Osteoblast (primary cell): ENCODE results near the gene TUBB2A. TPM values are rescaled to one million over a fixed set of nuclear protein-coding genes. Genes with fewer than 3 reads are reported as not detected.
A peak's percentile ranks its signal among the peaks of the same experiment; 100 is the strongest.

Experiments used
- DNase-seq: peaks from one replicate; pipeline ENCODE4 v3.0.0; 2011; ENCODE audit warnings: low spot score, mixed read lengths; ENCODE audit not compliant: insufficient read length; ENCODE audit errors: missing footprints
- H2AFZ ChIP-seq: 2 replicates; pipeline ENCODE4 v1.6.0; 2011; ENCODE audit warnings: mild to moderate bottlenecking, low read length
- H3K27ac ChIP-seq: 2 replicates; pipeline ENCODE4 v1.5.1; 2011; ENCODE audit warnings: mild to moderate bottlenecking, low read depth, low read length, moderate library complexity
- H3K27me3 ChIP-seq: 2 replicates; pipeline ENCODE4 v1.6.0; 2012; ENCODE audit warnings: mild to moderate bottlenecking, control low read depth, inconsistent platforms, low read length, moderate library complexity; ENCODE audit not compliant: insufficient read depth
- H3K36me3 ChIP-seq: 2 replicates; pipeline ENCODE4 v1.5.1; 2011; ENCODE audit warnings: mild to moderate bottlenecking, low read length, control low read depth, moderate library complexity; ENCODE audit not compliant: insufficient read depth
- H3K4me1 ChIP-seq: 2 replicates; pipeline ENCODE4 v1.5.1; 2011; ENCODE audit warnings: mild to moderate bottlenecking, low read length, control low read depth, moderate library complexity; ENCODE audit not compliant: insufficient read depth
- H3K4me2 ChIP-seq: 2 replicates; pipeline ENCODE4 v1.6.0; 2011; ENCODE audit warnings: mild to moderate bottlenecking, low read length; ENCODE audit not compliant: insufficient read depth
- H3K4me3 ChIP-seq: fragments of 200-600 bp; sonication (generic); 3 replicates; pipeline ENCODE4 v1.5.1; 2012; ENCODE audit warnings: mild to moderate bottlenecking, low read length, inconsistent platforms; ENCODE audit not compliant: insufficient read depth
- H3K79me2 ChIP-seq: 2 replicates; pipeline ENCODE4 v1.6.0; 2012; ENCODE audit warnings: mild to moderate bottlenecking, low read length, control low read depth, inconsistent platforms; ENCODE audit not compliant: insufficient read depth
- H3K9me3 ChIP-seq: 2 replicates; pipeline ENCODE4 v1.5.1; 2011; ENCODE audit warnings: low read depth, low read length, control low read depth
- H4K20me1 ChIP-seq: 2 replicates; pipeline ENCODE4 v1.6.0; 2012; ENCODE audit warnings: mild to moderate bottlenecking, low read length, control low read depth; ENCODE audit not compliant: insufficient read depth
- total RNA-seq: library from RNA; depleted of rRNA; stranded (reverse); fragments of >200 nt; gene quantifications from 2 replicates; pipeline ENCODE4 v1.2.3, GENCODE V29; 2012
- TF ChIP-seq, protein P1 (sequence below): IDR thresholded peaks from 2 replicates; pipeline ENCODE4 v1.5.1; 2011; ENCODE audit warnings: mild to moderate bottlenecking, low read depth, low read length, moderate library complexity; ENCODE audit errors: extremely low read depth

Gene TUBB2A
- total RNA-seq, 1 donor, result 44.5 TPM

DNA sequence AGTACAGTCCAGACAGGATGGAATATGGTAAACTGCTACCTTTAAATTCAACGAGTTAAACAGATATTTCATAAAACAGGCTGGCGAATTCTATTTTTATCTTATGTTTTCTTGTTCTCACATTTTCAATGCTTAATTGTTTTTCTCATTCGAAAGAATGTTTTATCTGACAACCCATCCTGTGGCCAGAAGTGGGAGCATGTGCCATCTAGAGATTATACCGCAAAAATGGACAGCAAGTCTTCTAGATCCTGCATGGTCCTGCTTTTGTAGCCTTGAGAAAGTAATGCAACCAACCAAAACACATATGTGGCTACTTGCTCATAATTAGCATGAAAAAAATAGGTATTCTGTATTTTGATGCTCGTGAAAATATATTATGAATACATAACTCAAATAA lies 39.4 kb upstream of the TUBB2A start:
- H3K4me3 ChIP-seq, result no peak overlapping the region
- no peak overlapping the region for H3K4me2 ChIP-seq
- H2AFZ ChIP-seq, result no peak overlapping the region
- no peaks in the 10 kb centered on the region for H3K9me3 ChIP-seq
- TF ChIP-seq, protein P1, sequence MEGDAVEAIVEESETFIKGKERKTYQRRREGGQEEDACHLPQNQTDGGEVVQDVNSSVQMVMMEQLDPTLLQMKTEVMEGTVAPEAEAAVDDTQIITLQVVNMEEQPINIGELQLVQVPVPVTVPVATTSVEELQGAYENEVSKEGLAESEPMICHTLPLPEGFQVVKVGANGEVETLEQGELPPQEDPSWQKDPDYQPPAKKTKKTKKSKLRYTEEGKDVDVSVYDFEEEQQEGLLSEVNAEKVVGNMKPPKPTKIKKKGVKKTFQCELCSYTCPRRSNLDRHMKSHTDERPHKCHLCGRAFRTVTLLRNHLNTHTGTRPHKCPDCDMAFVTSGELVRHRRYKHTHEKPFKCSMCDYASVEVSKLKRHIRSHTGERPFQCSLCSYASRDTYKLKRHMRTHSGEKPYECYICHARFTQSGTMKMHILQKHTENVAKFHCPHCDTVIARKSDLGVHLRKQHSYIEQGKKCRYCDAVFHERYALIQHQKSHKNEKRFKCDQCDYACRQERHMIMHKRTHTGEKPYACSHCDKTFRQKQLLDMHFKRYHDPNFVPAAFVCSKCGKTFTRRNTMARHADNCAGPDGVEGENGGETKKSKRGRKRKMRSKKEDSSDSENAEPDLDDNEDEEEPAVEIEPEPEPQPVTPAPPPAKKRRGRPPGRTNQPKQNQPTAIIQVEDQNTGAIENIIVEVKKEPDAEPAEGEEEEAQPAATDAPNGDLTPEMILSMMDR, result no peak
- peaks cover 3% of the 10 kb centered on the region for H3K27me3 ChIP-seq
- H3K79me2 ChIP-seq, result no peaks in the 10 kb centered on the region
- no peaks in the 10 kb centered on the region for H4K20me1 ChIP-seq
- H3K36me3 ChIP-seq, result no peaks in the 10 kb centered on the region
- no peak for DNase-seq
- H3K27ac ChIP-seq, result no peak overlapping the region
- no peaks in the 10 kb centered on the region for H3K4me1 ChIP-seq

DNA sequence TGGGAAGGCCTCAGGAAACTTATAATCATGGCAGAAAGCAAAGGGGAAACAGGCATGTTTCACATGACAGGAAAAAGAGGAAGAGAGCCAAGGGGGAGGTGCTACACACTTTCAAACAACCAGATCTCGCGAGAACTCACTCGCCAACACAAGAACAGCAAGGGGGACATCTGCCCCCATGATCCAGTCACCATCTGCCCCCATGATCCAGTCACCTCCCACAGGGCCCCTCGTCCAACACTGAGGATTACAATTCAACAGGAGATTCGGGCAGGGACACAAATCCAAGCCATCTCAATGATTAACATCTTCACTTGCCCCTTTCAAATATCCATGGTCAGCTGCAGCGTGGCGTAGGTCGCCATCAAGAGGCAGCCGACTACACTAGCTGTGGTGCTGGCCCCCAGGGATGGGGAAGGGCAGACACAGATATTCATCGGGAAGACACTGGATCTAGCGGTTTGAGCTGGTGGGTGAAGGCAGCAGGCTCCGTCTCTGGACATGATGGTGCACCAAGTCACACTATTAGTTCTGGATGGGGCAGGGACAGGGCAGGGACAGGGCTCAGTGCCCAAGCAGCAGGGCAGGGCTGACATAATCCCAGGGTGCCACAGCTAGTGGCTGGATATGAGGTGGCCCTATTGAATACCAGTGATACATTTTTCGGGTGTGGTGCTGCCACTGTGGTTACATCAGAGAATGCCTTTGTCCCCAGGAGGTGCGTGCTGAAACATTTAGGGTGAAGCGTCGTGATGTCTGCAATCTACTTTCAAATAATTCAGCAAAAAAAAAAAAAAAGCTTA lies 38.6 kb upstream of the TUBB2A start:
- Histone ChIP-seq H3K4me3 (no peak overlapping the region), H3K79me2 (no peaks in the 10 kb centered on the region), H4K20me1 (no peaks in the 10 kb centered on the region), H3K4me2 (no peak overlapping the region), H3K36me3 (no peaks in the 10 kb centered on the region), H3K4me1 (no peaks in the 10 kb centered on the region), H3K27ac (no peak overlapping the region), H3K27me3 (peaks cover 3% of the 10 kb centered on the region), H3K9me3 (no peaks in the 10 kb centered on the region), H2AFZ (no peak overlapping the region)
- TF ChIP-seq, protein P1, result no peak
- no peak for DNase-seq

DNA sequence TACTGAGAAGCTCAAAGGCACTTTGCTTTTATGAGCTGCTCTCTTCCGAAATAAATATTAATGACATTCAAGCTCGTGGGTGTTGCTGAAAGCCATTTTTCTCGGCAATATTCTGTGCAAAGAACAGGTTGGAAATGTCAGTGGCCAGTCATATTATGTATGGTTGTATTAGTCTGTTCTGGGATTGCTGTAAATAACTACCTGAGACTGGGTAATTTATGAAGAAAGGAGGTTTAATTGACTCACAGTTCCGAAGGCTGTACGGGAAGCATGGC lies 38.0 kb upstream of the TUBB2A start:
- H3K27me3 ChIP-seq, result peaks cover 3% of the 10 kb centered on the region
- no peaks in the 10 kb centered on the region for H3K36me3 ChIP-seq
- H3K9me3 ChIP-seq, result peaks cover 1% of the 10 kb centered on the region
- TF ChIP-seq, protein P1, result no peak
- no peaks in the 10 kb centered on the region for H3K79me2 ChIP-seq
- no peak overlapping the region for H3K4me3 ChIP-seq
- no peak overlapping the region for H2AFZ ChIP-seq
- no peak overlapping the region for H3K4me2 ChIP-seq
- H3K27ac ChIP-seq, result no peak overlapping the region
- H4K20me1 ChIP-seq, result no peaks in the 10 kb centered on the region
- no peaks in the 10 kb centered on the region for H3K4me1 ChIP-seq
- DNase-seq, result no peak

DNA sequence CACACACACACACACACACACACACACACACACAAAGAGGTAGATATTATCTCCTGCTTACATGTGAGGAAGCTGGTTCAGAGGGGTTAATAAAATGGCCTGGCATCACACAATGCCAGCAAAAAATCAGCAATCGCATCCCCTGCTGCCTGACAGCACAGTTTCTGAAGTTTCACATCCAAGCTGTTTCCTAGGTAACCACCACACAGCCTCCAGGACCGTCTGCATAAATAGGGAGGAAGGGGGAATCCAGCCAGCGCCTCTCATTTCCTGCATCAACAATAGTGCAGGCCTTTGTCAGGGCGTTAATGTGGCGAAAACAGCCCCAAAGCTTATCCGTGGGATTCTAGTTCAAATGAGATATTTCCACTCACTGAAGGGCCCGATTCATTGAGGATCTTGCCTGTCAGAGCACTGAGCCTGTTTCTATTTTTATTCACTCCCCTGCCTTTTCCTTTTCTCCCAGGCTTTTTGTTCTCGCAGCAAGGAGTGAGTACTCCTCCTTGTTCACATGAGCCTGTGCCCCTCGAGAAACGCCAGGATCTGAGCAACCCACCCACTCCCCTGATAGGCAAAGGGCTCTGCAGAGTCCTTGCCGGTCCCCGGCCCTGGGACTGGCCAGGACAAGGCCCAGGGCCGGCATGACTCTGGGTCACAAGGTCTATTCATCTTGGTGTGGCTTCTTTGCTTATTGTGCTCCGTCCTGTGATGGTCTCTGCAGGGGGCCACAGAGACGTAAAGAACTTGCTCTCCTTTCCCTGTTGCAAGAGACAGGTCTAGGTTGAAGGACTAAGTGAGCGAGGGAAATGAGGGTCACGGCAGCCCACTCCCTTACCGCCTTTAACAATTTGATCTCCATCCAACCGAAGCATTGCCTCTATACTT lies 37.4 kb upstream of the TUBB2A start:
- Histone ChIP-seq H3K4me2 (no peak overlapping the region), H2AFZ (peak overlapping the region; percentile 23), H3K9me3 (peaks cover 1% of the 10 kb centered on the region), H4K20me1 (no peaks in the 10 kb centered on the region), H3K4me1 (no peaks in the 10 kb centered on the region), H3K27ac (no peak overlapping the region), H3K27me3 (no peaks in the 10 kb centered on the region), H3K79me2 (no peaks in the 10 kb centered on the region), H3K36me3 (no peaks in the 10 kb centered on the region), H3K4me3 (no peak overlapping the region)
- DNase-seq, result no peak
- TF ChIP-seq, protein P1, result no peak
